GDM1 (cell line): Measurements from ENCODE around the gene CUX1.

Experiments used
- DNase-seq: peaks from one replicate; lab custom pipeline; 2025; lab: John Stamatoyannopoulos, UW

Gene CUX1

DNA sequence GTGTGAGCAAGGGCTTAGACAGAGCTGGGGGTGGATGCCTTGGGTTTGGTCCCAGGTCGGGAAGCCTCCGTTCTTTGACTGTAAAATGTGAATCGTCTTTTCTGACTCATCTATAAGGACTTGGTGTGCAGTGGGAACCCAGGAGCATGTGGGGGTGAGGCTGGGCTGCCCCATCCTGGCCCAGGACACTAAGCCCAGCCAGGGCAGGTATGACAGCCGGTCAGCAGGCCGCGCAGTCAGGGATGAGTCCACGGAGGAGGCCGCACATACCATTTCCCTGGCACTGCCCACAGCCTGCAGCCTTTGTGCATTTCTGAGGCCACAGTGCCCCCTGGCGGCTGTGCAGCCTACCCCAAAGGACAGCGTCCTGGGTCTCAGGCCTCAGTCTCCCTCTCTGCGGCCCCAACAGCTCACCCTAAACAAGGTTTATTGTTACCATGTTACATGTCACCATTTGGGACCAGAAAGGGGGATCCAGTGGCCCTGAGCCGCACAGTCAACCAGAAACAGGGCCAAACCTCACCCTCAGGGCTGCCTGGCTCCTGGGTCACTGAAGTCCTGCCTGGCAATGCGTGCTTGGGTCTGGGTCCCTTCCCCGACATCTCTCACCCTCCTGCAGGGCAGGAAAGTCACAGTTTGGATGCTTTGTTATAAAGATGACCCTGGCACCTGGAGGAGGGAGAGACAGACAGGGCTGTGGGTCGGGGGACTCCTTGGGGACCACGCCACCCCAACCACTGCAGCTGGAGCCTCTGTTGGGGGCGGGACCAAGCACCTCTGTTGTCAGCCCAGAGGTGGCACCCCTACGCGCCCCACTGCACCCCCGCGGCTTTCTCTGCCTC is 454.9 kb downstream of the CUX1 start:
- peak; percentile 19 for DNase-seq

DNA sequence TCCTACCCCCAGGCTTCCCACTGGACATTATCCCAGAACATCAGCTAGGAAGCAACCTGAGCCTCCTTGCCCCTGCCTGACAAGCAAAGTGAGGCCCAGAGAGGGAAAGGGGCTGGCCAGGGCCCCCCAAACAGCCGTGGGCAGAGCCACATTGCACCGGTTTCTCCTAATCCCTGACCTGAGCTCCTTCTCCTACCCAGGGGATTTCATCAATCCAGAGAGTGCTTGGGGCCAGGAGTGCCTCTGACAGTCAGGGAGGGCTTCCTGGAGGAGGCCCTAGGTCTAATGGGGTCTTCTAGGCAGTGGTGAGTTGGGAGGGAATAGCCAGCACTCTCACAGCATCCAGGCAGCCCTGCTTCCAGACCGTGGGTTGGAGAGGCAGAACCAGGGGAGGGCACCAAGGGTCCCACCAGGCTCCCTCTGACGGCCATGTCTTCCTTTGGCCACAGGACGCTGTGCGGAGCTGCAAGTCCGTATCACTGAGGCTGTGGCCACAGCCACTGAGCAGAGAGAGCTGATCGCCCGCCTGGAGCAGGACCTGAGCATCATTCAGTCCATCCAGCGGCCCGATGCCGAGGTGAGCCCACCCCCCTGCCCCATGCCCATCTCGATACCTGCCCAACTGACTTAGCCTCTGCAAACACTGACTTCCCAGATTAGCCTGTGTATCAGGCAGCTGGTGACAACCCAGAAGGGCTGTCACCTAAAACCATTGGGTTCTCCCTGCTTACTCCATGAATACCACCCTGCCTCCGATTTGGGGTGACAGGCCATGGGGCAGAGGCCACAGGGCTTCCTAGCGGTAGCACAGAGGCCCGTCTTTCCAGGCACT is 455.7 kb downstream of the CUX1 start:
- no peak for DNase-seq

DNA sequence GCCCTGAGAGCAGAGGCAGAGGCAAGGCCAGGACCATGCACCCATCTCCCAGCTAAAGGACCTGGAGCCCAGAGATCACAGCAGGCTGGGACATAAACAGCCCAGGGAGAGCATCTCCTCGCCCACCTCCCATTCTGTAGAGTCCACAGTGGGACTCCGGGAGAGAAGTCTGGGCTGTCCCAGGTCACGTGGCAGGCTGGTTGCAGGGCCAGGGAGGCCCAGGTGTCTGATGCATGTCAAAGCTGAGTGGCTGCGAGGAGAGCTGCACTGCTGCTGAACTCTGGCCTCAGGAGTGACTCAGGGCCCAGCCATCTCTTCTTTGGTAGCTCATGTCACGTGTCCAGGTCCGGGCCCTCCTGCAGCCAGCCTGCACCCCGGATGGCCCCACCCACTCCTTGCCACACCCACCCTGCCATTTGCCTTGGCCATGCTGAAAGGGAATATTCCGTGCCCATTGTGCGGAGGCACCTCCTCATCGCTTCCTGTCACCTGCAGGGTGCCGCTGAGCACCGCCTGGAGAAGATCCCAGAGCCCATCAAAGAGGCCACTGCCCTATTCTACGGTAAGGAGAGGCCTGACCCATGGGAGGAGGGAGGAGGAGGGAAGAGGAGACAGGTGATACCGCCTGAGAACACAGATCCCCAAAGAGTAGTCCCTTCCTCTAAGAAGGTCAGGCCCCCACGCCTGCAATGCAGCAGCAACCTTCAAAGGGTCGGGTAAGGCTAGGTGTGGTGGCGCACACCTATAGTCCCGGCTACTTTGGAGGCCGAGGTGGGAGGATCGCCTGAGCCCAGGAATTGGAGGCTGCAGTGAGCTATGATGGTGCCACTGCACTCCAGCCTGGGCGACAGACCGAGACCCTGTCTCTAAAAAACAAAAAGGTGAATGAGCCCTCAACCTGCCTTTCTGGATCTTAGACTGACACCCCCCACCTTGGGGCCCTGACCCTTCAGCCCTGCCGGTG is 456.6 kb downstream of the CUX1 start:
- DNase-seq = no peak

DNA sequence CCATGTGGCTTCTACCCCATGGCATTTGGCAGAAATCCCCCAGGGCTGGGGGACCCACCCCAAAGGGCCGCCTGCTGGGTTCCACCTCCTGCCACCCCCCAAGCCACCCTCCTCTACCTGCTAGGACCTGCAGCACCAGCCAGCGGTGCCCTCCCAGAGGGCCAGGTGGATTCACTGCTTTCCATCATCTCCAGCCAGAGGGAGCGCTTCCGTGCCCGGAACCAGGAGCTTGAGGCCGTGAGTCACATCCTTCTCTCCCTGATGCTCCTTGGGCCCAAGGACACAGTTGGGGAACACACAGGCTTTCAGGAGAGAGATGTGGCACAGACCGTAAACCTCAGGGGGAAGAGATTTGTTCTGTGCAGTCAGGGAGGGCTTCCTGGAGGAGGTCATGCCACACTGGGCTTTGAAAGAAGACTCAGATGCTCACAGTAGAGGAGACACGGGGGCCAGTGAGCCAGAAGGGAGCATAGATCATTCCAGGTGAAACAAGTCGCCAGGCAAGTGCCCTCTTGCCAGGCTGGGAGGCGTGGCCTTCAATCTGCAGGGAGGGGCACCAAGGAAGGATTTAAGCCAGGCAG is 457.8 kb downstream of the CUX1 start:
- no peak for DNase-seq

DNA sequence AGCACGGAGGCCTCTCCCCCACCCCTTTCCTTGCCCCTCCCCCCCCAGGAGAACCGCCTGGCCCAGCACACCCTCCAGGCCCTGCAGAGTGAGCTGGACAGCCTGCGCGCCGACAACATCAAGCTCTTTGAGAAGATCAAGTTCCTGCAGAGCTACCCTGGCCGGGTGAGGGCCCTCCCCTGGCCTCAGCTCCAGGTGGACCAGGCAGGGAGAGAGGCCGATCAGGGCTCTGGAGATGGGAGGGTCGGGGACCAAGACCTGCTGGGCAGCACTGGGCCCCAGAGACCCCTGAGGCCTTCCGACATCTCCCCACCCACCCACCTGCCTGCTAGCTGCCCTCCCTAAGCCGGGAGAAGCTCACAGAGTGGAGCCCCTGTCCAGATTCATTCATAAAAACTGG is 460.5 kb downstream of the CUX1 start:
- DNase-seq = no peak

DNA sequence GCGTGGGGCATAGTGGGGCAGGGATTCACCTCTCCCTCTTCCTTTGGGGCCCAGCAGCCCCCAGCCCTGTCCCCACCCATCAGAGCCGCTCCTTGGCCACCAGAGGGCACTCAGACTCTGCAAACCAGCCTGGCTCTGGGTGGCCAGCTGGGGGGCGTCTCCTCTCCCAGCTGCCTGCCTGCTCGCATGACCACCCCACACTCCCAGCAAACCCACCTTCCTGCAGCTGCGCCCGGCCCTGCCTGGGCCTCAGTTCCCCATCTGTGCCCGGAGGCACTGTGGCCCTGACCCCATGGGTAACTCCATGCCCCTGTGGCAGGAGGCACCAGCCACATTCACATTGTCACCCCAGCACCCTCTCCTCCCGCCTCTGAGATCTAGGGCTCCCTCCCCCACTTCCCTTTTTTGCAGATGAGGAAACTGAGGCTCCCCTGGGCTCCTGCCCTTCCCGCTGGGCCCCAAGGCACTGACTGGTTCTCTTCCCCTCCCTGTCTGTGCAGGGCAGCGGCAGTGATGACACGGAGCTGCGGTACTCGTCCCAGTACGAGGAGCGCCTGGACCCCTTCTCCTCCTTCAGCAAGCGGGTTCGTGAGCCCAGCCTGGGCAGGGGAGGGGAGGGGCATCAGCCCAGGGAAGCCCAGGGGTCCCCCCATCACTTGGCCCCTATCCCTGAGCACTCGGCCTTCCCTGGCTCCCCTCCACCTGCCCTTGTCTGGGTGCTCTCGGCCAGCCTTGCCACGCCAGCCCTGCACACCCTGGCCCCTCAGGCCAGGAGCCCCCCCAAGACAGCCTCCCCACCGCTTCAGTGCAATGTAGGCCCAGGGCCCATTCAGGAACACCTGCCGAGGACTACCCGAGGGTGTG is 462.3 kb downstream of the CUX1 start:
- peak; percentile 44 for DNase-seq

DNA sequence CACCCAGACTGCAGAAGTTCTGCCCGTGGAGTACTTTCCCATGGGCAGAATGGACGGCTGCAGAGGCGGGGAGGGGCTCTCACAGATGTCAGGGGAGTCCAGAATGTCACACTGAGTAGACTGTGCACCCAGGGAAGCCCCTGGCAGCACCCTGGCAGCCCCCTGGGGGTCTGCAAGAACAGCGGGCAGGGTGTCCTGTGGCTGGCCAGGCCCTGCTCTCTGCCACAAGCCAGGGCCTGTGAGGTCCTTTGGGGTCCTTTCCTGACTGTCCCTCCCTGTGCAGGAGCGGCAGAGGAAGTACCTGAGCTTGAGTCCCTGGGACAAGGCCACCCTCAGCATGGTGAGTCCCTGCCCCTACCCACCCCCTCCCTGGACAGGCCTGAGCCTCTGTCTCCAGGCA is 463.1 kb downstream of the CUX1 start:
- DNase-seq = no peak

DNA sequence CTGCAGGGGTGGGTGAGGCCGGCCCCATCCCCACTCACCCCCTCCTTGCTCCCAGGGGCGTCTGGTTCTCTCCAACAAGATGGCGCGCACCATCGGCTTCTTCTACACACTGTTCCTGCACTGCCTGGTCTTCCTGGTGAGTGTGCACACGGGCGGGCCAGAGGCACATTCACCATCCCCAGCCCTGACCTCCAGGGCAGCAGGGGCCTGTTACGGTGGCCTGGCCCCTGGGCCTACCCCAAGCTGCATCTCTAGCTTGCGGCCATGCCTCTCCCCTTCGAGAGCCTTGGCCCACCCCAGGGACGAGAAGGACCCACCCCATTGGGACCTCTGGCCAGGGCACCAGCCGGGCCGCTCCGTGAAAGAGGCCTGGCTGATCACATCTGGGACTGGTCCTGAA is 464.4 kb downstream of the CUX1 start:
- no peak for DNase-seq

DNA sequence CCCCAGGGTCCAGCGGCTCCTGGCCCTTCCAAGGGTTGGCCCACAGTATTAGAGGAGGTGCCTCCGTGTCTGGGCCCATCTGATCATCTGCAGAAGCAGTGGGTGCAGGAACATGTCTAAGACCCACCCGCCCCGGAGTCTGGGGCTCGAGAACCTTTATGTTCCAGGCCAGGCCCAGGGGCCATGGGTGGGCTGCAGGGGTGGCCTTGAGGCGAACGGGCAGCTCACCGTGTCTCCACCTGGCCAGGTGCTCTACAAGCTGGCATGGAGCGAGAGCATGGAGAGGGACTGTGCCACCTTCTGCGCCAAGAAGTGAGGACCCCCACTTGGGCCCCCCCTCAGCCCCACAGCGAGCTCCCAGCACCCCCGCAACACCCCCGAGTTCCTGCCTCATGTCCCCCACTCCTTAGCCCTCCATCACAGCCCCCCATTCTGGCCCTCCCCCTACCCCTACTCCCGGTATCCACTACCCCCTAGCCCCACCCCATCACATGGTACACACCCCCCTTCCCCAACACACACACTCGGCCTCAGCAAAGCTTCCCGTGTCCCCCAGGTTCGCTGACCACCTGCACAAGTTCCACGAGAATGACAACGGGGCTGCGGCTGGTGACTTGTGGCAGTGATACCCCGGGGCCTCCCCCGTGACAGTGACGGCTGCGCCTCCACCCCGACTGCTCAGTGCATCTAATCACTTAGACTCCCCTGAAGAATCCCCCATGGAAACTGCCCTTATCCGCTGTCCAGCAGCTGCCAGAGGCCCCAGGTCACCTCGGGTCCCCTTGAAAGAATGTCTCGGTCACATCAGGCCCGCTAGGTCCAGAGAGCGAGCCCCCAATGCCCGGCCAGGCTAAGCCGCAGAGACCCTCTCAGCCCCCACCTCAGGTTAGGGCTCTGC is 465.3 kb downstream of the CUX1 start:
- DNase-seq = no peak

DNA sequence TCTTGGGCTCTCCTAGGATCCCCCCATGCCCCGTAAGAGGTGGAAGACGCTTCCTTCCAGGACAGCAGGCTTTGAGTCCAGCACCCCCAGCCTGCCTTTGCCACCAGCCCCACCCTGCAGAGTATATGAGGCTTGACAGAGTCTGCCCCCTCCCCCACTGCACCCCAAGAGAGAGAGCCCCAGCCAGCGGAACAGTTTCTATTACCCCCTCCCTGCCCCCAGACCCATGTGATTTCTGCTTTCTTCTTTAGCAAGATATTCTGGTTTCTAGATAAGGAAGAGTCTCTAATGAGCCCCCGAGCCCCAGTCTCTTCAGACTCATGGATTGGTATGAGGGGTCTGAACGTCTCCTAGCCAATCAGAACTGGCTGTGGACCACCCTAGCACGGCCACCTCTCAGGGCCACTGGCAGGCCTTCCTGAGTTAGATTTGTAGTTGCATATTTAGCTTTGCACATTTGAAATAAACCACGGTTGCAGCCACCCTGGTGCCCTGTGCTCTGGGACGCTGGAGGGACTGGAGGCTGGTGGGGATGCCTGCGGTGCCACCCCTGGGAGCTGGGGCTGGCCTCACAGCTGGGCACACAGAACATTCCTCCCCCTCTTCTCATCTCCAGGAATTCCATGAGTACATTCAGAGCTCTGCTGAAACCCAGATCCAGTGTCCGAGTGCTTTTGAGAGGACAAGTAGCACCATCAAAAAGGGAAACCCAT is 466.2 kb downstream of the CUX1 start:
- no peak for DNase-seq

DNA sequence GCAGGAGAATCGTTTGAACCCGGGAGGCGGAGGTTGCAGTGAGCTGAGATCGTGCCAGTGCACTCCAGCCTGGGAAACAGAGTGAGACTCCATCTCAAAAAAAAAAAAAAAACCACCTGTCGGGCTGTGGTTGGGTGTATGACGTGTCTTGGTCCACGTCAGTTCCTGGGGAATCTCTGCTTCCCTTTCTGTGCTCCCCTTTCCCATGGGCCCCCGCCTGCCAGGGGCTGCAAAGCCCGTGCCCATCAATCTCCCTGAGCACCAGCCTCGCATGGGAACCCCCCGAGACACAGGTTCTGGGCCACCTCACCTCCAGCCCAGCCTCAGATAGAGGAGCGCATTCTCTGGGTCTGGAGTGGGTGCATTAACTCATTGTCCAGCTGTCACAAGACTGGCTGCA is 467.0 kb downstream of the CUX1 start:
- no peak for DNase-seq

DNA sequence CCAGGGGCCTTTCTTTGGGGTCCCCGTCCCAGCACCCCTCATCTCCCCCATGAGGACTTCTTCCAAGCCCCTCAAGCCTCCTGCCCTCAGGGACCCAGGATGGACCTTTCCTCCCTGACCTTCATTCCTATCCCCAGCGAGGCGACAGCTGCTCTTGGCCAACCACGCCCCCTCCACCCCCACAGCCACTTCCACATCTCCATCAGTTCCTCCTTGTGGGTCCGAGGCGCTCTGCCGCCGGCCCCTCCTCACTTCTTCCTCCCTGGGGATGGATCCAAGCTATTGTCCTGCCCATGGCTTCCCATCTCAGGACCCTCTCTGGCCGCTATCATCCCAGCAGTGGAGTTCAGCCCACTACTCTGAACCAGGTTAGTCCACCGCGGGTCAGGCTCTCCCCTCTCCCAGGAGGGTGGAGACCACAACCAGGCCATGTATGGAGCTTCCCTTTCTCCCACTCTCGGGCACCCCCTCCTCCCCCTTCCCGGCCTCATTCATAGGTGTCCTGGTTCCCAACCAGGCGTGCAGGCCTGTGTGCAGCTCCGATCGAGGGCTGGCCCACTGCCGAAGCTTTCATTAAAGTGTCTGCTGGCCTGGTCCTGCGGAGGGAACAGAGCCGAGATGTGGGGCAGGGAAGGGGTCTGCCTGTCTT is 467.6 kb downstream of the CUX1 start:
- peak; percentile 17 for DNase-seq

DNA sequence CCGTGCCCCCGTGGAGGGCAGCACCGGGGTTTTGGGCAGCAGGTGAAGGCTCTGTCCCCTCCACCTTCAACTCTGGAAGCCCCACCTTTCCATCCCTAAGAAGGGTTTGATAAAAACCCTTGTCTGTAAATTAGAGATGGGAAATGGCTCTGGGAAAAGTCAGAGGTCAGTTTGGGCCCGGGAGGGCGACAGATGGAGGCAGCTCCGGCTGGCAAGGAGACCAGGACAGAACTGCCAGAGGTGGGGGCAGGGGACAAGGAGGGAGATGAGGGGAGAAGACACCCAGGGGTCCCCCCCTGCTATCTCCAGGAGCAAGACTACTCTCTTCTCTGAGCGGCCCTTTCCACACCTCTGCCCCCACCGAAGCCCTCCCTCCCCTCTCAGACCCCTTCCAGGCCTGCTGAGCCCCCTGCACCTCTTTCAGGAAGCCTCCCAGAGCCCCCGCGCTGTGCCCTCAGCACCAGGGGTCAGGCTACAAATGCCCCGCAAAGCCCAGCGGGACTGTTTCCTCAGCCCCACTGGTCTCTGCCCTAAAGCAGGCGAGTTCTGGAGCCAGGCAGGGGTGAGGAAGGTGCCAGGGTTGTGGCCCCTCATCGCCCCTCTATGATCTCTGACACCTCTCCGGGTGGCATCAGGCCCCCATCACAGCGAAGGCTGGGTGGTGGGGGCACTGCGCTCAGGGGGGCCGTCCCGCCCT is 468.3 kb downstream of the CUX1 start:
- DNase-seq = no peak

DNA sequence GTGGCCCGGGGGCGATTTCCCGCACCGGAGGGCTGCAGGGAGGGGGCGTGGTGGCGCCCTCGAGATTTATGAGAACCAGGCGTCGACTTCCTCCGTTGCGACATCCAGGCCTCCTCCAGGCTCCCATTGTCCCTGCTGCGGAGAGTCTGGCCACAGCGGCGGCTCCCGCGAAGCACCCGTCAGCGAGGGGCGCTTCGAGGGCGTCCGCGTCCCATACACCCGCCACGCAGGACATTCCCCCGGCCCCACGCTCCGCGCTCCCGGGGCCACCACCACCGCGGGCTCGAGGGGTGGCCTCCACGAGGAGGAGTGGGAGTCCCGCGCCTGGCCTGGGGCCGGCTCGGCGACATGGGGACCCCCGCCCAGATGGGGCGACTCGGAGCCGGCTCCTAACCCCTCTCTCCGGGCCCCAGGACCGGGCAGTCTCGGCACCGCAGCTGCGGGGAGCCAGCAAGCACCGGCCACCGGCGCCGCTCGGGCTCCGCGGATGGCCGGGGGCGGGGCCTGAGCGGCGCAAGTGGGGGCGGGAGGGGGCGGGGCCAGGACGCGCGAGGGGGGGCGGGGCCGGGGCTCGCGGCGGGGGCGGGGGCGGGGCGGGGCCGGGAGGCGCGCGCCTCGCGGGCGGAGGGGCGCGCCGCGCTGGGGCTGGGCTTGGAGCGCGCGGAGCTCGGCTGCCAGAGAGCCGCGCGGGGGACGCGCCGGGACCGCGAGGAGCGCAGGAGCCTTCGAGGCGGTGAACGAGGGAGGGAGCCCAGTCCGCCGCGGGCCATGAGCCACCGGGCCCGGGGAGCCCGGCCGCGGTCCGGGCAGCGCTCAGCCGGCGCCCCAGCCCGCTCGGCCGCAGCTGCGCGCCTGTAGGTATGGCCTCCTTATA is 469.0 kb downstream of the CUX1 start, which contains the start of gene SH2B2:
Gene SH2B2 (plus strand): TSS at position 632 of the 874 bp plus-strand sequence. CDS start 13,683 bp downstream, outside the sequence.
- DNase-seq = peak; percentile 48

DNA sequence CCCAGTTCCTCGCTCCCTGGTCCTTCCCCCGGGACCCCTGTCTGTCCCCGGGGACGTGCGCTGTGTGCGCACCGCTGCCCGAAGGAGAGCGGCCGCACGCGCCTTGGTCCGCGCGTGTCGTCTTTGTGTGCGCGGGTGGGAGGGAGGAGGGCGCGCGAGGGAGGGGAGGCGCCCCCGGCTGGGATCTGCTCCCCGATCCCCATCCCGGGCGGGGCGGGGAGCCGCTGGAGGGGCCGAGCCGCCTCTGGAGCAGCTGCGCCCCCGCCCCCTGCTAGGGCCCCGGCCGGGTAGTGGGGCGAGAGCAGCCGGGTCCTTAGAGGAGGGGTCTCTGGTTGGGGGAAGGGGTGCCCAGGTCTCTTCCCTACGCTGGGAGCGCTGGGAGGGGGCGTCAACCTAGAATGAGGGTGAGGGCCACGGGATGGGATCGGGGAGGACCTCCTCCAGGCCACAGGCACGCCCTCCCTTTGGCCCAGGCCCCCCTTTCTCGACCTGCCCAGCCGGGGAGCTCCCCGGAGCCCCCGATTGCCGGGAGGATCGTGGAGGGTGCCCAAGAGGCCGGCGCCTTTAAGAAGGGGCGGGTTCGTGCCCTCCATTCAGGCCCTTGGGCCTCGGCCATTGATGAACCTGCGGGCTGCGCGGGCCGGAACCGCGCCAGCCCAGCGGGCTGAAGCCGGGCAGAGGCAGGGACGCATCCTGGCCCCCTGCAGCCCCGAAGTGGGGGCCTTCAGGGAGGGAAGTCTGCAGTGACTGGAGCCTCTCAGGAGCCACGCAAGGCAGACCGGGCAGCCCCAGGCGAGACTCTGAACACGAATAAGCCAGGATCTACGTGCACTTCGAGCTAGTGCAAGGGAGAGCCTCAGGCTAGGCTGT is 469.9 kb downstream of the CUX1 start:
- DNase-seq = no peak

DNA sequence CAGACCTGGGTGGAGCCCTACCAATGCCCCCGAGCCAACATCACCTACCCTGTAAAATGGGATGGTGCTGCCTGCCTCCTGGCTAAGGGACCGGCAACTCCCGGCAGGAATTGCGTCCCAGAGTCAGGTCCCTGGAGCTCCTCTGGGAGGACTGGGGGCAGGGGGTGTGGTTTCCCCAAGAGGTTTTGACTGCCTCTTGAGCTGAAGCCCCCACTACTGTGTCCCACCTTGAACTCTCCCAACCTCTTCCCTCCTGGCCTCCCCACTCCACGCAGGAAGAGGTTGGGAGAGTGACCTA is 470.5 kb downstream of the CUX1 start:
- no peak for DNase-seq
